ENCODE data around the gene ATXN2.

- TF ChIP-seq CTCF (IDR thresholded peaks at IDR 0.05) (no peak), EP300 (IDR thresholded peaks at IDR 0.05) (no peak), POLR2A (IDR thresholded peaks at IDR 0.05) (no peak)
These were observed 143.4 kb downstream of the ATXN2 start for GRCh38 chr12:111455448-111456320.
